ENCODE data around the gene CPLX3.

The CPLX3 gene

GRCh38 chr15:74791667-74792066, 34.8 kb upstream of the CPLX3 start:
- no peak for TF ChIP-seq RAD21 (IDR thresholded peaks at IDR 0.05; ENCODE audit: low read depth)
- TF ChIP-seq EGR1 (IDR thresholded peaks at IDR 0.05) = no peak
- TF ChIP-seq TAF1 (IDR thresholded peaks at IDR 0.05; ENCODE audit: low read depth) = no peak
- no peak for TF ChIP-seq CEBPB (IDR thresholded peaks at IDR 0.05)
- no peak for TF ChIP-seq ZBTB7A (IDR thresholded peaks at IDR 0.05; ENCODE audit: low read depth)
- no peak for TF ChIP-seq TCF12 (IDR thresholded peaks at IDR 0.05; ENCODE audit: low read depth)
- no peak for TF ChIP-seq USF1 (IDR thresholded peaks at IDR 0.05)
- no peak for TF ChIP-seq YY1 (IDR thresholded peaks at IDR 0.05; ENCODE audit: low read depth)
- TF ChIP-seq EP300 (IDR thresholded peaks at IDR 0.05; ENCODE audit: borderline replicate concordance) = no peak
- no peak for TF ChIP-seq MAX (IDR thresholded peaks at IDR 0.05)
- TF ChIP-seq CREB1 (IDR thresholded peaks at IDR 0.05; ENCODE audit: low read depth) = no peak

GRCh38 chr15:74792227-74793016, 34.0 kb upstream of the CPLX3 start:
- no peak for TF ChIP-seq ZBTB7A (IDR thresholded peaks at IDR 0.05; ENCODE audit: low read depth)
- no peak for TF ChIP-seq EP300 (IDR thresholded peaks at IDR 0.05; ENCODE audit: borderline replicate concordance)
- no peak for TF ChIP-seq FOXM1 (IDR thresholded peaks at IDR 0.05; ENCODE audit: borderline replicate concordance, low read depth)
- no peak for TF ChIP-seq YY1 (IDR thresholded peaks at IDR 0.05; ENCODE audit: low read depth)
- TF ChIP-seq CEBPB (IDR thresholded peaks at IDR 0.05) = no peak
- no peak for TF ChIP-seq USF1 (IDR thresholded peaks at IDR 0.05)
- TF ChIP-seq TEAD4 (IDR thresholded peaks at IDR 0.05) = no peak
- no peak for TF ChIP-seq EGR1 (IDR thresholded peaks at IDR 0.05)
- TF ChIP-seq TAF1 (IDR thresholded peaks at IDR 0.05; ENCODE audit: low read depth) = no peak
- TF ChIP-seq TCF12 (IDR thresholded peaks at IDR 0.05; ENCODE audit: low read depth) = no peak
- TF ChIP-seq MAX (IDR thresholded peaks at IDR 0.05) = no peak
- no peak for TF ChIP-seq NFIC (IDR thresholded peaks at IDR 0.05)

GRCh38 chr15:74793135-74794028, 33.0 kb upstream of the CPLX3 start:
- TF ChIP-seq TEAD4 (IDR thresholded peaks at IDR 0.05) (no peak), EGR1 (IDR thresholded peaks at IDR 0.05) (no peak)

- TF ChIP-seq USF1 (IDR thresholded peaks at IDR 0.05) (no peak), EP300 (IDR thresholded peaks at IDR 0.05; ENCODE audit: borderline replicate concordance) (no peak), ZBTB7A (IDR thresholded peaks at IDR 0.05; ENCODE audit: low read depth) (no peak)
These were observed 32.0 kb upstream of the CPLX3 start for GRCh38 chr15:74794248-74794969.

GRCh38 chr15:74794970-74795349, 31.5 kb upstream of the CPLX3 start:
- TF ChIP-seq RAD21 (IDR thresholded peaks at IDR 0.05; ENCODE audit: low read depth) = no peak
- no peak for TF ChIP-seq EP300 (IDR thresholded peaks at IDR 0.05; ENCODE audit: borderline replicate concordance)
- TF ChIP-seq NFIC (IDR thresholded peaks at IDR 0.05) = no peak
- TF ChIP-seq TCF12 (IDR thresholded peaks at IDR 0.05; ENCODE audit: low read depth) = no peak
- TF ChIP-seq USF1 (IDR thresholded peaks at IDR 0.05) = no peak
- TF ChIP-seq CREB1 (IDR thresholded peaks at IDR 0.05; ENCODE audit: low read depth) = no peak
- no peak for TF ChIP-seq CEBPB (IDR thresholded peaks at IDR 0.05)

- TF ChIP-seq FOXM1 (IDR thresholded peaks at IDR 0.05; ENCODE audit: borderline replicate concordance, low read depth) (no peak), USF1 (IDR thresholded peaks at IDR 0.05) (no peak), TCF12 (IDR thresholded peaks at IDR 0.05; ENCODE audit: low read depth) (no peak), TAF1 (IDR thresholded peaks at IDR 0.05; ENCODE audit: low read depth) (no peak), CREB1 (IDR thresholded peaks at IDR 0.05; ENCODE audit: low read depth) (no peak), YY1 (IDR thresholded peaks at IDR 0.05; ENCODE audit: low read depth) (no peak), NFIC (IDR thresholded peaks at IDR 0.05) (no peak), RAD21 (IDR thresholded peaks at IDR 0.05; ENCODE audit: low read depth) (no peak), REST (IDR thresholded peaks at IDR 0.05; ENCODE audit: low read depth) (no peak), ZBTB7A (IDR thresholded peaks at IDR 0.05; ENCODE audit: low read depth) (no peak), EGR1 (IDR thresholded peaks at IDR 0.05) (no peak), EP300 (IDR thresholded peaks at IDR 0.05; ENCODE audit: borderline replicate concordance) (no peak), TEAD4 (IDR thresholded peaks at IDR 0.05) (no peak), CEBPB (IDR thresholded peaks at IDR 0.05) (no peak), MAX (IDR thresholded peaks at IDR 0.05) (no peak)
These were observed 30.3 kb upstream of the CPLX3 start for GRCh38 chr15:74795966-74796625.
